Stimulated activated CD8-positive, alpha-beta memory T cell treated with anti-CD3 and anti-CD28 coated beads, Interleukin-7, amount 100 ng/mL, for 48 hours (primary cell): ENCODE data around the gene TMEM245.

ENCODE experiments used
- DNase-seq, 2 donors: peaks; one replicate each; pipeline ENCODE4 v3.0.0-alpha.2; 2020; ENCODE audit warnings: low read depth in 1 of 2; ENCODE audit errors: extremely low read depth in 1 of 2

The TMEM245 gene

DNA sequence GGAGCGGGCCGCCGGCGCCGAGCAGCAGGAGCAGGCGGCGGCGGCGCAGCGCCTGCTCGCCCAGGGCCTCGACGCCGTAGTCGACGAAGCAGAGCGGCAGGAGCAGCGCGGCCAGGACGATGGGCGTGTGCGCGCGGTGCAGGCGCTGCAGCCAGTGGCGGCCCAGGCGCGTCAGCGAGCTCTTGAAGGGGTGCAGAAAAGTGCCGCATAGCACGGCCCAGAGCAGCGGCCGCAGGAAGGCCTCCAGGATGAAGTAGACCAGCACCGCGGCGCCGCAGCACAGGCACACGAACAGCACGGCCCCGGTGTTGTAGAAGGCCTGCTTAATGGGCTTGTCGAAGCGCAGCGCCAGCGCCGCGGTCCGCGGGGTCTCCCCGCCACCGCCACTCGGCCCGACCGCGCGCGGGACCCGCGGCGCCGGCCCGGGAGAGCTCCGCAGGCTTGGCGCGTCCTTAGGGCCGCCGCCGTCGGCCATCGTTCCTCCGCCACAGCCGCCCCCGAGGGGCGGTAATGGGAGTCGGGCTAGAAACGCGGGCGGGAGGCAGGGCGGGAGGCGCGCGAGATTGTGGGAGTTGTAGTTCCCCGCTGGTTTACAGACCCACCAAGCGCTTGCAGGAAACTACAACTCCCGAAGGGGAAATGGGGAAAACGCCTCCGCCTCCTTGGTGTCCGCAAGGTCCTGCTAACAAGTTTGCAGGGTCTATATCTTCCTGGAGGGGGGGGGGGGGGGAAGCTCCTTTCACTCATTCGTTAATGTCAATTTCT is at the start of gene TMEM245:
Gene TMEM245 (minus strand): TSS at position 509 of the 765 bp plus-strand sequence. CDS start 34 bp downstream, at position 475.
- peak; percentile 86 to 94 for DNase-seq

DNA sequence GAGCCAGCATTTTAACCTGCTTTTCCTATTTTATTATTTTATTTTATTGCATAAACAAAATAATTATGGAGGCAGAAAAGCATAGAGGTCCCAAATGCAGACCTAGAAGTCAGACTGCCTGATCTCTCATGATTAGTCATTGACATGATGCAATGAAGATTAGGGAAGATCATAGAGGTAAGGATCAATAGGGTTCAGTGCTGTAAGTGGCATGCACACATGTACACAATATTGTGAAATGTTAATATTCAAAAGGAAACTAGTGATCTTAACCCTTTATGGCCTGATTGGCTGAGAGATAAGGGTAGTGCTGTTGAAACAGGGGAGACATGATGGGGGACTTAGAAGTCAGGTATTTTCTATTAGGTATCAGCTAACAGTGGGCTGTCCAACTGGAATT is 48.4 kb upstream of the TMEM245 start:
- no peak for DNase-seq

DNA sequence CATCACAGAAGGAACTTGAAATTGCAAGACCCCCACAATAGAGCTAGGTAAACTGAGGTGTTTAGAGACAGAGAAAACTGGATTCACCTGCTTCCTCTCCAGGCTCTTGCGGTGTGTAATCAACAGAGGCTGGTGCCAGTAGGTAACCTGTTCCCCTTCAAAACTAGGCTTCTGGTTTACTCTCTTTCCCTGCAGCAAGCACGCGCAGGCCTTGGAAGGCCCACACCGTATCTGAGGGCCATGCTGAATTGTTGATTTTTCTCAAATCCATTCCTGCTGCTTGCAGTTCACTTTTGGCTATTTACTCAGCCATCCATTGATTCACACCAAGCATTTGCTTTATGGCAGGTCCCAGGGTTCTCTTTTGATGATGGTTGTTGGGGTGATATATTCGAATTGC is 48.0 kb upstream of the TMEM245 start:
- no peak for DNase-seq

DNA sequence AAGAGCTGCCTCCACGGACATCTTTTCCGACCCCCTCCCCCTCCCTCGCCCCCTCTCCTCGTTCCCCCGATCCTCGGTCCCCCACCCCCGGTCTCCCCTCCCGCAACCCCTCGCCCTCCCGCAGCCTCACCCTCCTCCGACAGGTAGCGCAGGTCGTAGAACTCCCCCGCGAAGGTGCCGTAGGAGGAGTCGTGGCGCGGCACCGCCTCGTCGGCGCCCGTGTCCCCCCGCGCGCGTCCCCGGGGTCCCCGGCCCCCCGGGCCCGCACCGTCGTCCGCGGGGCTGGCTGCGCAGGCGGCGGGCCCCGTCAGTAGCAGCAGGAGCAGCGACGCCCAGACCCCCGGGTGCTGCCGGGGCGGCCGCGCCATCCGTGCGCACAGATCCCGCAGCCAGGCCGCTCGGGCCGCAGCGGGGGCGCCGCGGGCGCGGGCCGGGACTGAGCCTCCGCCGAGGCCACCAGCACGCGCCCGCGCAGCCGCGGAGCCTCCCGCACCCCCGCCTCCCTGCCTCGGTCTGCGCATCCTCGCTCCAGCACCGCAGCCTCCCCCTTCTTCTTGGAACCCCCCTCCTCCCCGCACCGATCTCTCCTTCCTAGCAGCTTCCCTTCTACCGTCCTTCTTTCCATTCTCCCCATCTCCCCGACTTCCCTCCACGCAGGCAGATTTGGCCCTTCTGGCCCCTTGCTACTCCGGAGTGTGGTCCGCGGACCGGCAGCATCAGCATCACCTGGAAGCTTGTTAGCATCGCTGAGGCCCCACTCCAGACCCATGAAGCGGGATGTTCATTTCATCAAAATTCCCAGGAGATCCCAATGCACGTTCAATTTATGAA is 47.2 kb upstream of the TMEM245 start, which contains the start of gene FRRS1L:
Gene FRRS1L (minus strand): TSS at position 479 of the 831 bp plus-strand sequence. CDS start 111 bp downstream, at position 368.
- DNase-seq, result no peak

DNA sequence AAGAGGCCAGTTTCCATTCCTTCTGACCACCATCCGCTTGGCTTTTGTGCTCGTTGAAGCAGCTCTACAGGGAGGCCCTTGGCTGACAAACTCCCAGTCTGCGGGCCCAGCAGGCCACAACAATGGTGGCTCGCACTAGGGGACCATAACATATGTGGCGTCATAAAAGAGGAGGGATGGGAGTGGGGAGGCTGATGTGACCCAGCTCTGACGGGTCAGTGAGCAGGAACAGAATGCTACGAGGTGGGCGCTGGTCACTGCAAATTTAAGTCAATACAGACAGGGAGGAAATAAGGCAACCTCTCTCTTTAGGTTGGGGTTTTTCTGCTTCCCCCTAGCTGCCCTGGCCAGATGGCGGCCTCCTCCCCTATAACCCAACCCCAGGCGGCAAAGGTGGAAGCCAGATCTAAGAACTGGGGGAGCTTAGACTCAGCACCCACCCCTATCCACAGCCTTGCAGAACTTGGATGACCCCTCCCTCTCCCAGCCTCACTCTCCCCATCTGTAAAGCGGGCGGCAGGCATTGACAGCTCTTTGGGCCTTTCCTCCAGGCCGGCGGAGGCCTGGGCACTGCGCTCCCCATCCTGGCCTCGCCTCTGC is 46.5 kb upstream of the TMEM245 start:
- no peak for DNase-seq

DNA sequence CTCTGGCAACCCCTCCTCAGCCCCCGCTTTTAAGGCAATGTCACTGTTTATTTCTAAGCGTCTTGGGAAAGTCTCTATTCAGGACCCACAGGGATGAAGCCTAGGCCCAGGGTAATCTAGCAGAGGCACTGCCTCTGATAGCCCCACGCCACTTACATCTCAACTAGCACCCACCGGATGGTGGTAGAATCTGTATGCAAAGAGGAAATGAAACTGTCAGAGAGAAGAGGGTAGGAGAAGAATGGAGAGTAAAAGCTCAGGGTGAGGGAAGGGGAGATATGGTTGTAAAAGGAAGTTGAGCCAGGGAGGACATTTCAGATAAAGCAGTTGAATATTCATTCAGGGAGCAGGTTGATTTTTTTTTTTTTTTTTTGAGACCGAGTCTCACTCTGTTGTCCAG is 44.3 kb upstream of the TMEM245 start:
- DNase-seq, result no peak

DNA sequence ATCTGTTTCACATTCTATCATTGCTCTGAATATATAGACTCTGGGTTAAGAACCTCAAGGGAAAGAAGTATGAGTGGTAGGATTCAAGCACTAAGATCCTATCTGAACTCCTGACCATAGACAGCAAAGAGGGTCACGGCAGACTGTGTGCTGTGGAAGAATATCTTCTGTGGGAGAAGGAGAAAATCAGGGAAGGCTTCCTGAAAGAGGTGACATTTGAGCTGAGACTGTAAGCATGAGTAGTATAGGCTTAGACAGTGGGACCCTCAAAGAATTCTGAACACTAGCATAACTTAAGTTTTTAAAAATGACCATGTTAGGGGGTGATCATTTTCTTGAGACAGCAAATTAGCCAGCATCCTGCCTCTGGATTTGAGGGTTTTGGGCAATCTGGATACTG is 43.4 kb upstream of the TMEM245 start:
- DNase-seq, result no peak

DNA sequence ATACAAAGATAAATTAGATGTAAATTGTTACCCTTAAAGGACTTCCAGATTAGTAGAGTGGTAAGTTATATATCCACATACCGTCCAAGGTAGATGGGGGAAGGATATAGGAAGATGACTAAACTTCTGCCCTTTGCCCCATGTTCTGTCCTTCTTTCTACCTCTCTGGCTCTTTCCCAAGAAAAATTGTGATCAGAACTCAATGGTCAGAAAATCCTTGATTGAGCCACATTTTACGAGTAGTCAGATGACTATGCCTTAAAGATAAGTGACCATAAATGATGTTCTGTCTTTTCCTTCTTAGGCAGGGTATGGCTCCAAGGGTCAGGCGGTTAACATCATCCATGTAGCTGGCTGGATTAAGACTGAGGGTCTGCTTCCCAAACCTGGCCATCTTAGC is 42.9 kb upstream of the TMEM245 start:
- no peak for DNase-seq

DNA sequence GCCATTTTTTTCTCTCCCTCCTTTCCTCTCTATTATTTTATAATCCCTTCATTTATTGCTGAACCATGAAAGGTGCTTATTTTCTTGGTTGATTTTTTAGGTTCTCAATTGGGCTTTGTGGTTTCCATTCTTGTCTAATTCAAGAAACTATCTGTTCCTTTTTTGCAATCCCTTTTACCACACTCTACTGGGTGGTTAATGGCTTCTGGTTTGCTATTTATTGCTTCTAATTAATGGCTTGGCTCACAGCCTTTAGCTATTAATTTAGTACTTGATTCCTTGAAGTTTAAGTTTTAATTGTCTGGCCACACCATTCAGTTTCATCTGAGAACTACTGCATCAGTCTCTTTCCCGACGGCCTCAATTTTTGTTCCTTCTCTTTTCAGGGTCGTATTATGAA is 41.7 kb upstream of the TMEM245 start:
- no peak for DNase-seq

DNA sequence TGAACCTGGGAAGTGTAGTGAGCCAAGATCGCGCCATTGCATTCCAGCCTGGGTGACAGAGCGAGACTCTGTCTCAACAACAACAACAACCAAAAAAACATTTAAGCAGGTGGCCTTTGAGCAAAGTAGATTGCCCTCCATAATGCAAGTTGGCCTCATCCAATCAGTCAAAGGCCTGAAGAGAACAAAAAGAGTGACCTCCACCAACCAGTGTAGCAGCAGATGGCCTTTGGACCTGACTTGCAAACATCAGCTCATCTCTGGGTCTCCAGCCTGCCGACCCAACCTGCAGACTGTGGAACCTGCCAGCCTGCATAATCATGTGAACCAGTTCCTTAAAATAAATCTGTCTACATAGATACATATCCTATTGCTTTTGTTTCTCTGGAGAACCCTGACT is 39.8 kb upstream of the TMEM245 start:
- no peak for DNase-seq

DNA sequence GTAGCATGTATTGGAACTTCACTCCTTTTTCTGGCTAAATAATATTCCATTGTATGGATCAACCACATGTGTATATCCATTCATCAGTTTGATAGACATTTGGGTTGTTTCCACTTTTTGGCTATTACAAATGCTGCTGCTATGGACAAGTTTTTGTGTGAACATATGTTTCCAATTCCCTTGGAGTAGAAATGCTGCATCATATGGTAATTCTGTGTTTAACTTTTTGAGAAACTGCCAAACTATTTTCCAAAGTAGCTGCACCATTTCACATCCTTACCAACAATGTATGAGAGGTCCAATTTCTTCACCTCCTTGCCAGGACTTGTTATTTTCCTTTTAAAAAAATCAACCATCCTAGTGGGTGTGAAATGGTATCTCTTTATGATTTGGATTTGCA is 38.9 kb upstream of the TMEM245 start:
- no peak for DNase-seq

DNA sequence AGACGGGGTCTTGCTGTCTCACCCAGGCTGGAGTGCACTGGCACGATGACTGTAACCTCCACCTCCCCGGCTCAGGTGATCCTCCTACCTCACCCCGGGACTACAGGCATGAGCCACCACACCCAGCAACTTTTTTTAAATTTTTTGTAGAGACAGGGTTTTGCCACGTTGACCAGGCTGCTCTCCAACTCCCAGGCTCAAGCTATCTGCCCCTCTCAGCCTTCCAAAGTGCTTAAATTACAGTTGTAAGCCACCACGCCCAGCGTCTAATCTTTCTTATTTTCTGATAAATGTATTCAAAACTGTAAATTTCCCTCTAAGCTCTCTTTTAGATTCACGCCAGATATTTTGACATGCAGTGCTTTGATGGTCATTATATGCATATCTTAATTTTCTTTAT is 37.0 kb upstream of the TMEM245 start:
- DNase-seq, result no peak

DNA sequence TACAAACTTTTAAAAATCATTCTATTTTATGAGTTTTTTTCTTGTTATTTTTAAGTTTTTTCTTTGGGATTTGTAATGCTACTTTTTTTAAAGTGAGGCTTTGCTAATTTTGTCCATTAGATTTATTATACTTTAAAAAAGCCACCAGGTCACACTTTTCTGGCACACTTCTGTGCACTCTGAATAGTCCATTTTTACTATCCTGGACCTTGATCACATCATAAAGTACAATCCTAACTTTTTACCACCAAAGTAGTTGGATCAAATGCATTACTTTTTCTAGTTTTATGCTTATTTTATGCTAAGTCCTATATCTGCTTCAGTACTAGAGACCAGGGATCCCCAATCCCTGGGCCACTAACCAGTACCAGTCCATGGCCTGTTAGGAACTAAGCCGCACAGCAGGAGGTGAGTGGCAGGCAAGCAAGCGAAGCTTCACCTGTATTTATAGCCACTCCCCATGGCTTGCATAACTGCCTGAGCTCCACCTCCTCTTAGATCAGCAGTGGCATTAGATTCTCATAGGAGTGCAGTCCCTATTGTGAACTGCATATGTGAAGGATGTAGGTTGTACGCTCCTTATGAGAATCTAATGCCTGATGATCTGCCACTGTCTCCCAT is 31.3 kb upstream of the TMEM245 start:
- no peak for DNase-seq

DNA sequence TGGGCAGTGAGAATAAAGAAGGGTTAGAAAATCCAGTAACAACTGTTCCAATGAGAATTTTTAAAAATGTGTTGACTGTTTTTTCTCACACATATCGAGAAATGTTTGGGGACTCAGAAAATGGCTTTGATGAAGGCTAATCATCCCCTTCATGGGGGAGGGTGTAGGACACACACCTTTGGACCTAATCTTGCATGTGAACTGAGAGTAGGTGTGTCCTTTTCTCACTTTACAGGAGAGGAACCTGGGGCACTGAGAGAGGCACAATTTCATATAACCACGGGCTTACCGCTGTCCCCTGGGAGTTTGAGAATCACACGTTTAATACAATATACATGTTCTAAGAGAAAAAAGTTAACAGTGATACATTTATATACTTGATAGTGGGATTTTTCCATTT is 30.0 kb upstream of the TMEM245 start:
- DNase-seq, result no peak

DNA sequence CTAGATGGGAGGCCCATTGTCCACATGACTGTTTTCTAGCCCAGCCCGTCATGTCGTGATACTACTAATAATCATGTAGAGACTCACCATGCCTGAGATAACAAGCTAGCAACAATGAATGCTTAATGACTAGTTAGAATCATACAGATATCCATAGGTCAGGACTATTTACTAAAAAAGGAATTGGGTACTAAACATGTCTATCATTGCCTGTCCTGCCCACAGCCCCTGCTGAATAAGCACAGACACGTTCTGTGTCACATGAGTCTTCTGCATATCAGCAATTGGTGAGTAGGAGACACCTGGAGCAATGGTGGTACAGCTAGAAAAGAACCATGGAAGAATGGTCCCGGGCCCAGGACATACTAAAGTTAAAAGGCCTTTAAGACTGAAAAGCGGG is 29.3 kb upstream of the TMEM245 start:
- DNase-seq, result no peak

DNA sequence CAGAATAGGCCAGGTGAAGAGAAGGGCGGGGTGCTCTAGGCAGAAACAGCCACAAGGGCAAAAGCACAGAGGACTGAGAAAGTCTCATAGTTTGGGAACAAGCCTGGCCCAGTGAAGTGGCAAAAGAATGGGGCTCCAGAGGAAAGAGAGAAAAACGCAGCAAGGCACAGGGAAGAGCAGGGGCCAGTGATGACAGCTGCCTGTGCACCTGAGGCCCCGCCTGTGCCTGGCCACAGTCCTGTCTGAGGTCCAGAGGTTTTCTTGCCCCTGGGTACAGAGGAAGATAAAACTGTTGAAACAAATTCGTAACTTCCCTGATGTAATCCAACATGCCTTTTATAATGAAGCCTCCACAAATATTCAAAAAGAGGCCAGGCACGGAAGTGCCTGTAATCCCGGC is 25.3 kb upstream of the TMEM245 start:
- no peak for DNase-seq

DNA sequence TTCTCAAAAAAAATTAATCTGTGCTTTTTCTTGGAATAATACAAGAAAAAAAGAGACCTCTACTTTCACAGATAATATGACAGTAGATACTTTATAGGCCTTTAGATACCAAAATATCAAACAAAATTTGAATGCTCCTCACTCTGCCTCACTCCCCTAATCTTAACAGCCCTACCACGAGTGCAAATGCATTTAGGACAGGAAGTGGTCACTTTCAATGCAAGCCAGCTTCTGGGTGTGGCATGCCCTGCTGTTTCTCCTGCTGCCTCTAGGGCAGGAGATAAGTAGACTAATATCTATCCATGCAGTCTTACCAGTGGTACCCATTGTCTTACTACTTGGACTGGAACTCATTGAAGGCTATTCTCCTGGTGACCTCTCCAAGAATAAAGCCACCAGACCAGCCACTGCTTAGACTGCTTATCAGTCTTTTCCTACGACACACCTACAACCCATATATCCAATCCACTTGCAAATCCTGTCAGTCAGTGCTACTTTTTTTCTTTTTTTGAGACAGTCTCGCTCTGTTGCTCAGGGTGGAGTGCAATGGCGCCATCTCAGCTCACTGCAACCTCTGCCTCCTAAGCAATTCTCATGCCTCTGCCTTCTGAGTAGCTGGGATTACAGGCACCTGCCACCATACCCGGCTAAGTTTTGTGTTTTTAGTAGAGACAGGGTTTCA is 24.3 kb upstream of the TMEM245 start:
- DNase-seq, result no peak

DNA sequence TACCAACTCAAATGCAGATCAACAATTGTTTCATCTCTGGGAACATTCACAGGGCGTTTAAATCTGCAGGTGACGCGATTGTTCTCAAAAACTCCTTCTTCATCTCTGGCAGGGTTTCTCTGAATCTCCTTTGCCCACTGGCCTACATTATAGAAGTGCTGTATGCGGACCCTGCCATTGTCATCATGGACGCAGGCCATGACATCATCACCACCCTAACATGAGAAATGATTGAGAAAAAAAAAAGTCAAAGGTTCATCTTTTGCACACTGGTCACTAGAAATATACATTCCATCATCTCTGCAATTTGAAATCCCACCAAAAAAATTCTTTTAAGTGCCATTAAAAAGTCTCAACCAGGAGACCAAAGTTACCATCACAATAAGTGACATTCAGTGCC is 21.6 kb upstream of the TMEM245 start:
- no peak for DNase-seq

DNA sequence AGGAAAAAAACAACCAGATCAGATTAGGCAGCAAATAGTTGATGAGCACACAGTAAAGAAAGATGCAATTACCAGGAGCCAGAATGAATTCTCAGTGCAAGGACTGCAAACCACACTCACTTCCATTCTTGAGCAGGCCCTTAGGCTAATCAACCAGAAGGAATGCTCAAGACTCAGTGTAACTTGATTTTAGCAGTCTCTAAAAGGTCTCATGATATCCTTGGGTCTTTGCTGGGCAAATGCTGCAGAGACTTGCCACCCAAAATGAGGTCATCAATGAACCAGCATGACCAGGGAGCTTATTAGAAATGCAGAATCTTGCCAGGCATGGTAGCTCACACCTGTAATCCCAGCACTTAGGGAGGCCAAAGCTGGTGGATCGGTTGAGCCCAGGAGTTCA is 20.1 kb upstream of the TMEM245 start:
- no peak for DNase-seq

DNA sequence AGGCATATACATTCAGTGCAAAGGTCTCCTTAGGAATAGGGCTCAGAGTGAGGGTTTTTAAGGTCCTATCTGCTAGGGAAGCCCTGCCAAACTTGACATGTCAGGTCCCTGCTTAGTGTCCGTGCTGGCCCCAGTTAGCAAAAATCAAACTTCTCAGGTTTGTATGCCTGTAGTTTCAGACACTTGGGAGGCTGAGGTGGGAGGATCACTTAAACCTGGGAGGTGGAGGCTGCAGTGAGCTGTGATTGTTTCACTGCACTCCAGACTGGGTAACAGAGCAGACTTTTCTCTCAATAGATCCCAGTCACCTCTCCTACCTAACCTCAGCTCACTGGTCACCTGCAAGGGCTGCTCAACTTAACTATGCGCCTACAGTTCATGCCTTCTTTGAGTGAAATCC is 18.7 kb upstream of the TMEM245 start:
- DNase-seq, result no peak

DNA sequence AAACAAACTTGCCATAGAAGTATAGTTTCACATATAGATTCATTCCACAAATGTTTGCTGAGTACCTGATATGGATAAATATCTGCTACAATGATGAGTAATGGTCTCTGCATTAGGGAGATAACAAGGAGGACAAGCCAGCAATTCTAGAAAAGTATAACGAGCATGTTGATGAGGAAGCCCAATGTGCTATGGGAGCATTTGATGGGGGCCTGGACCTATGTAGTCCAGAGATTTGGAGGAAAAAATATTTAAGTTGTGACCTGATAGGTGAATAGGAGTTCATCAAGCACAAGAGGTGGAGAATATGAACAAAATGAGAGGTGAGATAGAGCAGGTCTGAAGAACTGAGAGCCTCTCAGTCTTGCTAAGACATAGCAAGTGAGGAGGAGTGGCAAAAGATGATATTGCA is 14.4 kb upstream of the TMEM245 start:
- DNase-seq, result no peak
